Stimulated activated CD8-positive, alpha-beta memory T cell treated with anti-CD3 and anti-CD28 coated beads, Interleukin-2, amount 100 ng/mL, for 48 hours (primary cell): ENCODE results near the gene GNA12.

Experiments
- DNase-seq, 2 donors: peaks; one replicate each; pipeline ENCODE4 v3.0.0-alpha.2; 2020; ENCODE audit warnings: low read depth in 2 of 2

GNA12 gene

DNA sequence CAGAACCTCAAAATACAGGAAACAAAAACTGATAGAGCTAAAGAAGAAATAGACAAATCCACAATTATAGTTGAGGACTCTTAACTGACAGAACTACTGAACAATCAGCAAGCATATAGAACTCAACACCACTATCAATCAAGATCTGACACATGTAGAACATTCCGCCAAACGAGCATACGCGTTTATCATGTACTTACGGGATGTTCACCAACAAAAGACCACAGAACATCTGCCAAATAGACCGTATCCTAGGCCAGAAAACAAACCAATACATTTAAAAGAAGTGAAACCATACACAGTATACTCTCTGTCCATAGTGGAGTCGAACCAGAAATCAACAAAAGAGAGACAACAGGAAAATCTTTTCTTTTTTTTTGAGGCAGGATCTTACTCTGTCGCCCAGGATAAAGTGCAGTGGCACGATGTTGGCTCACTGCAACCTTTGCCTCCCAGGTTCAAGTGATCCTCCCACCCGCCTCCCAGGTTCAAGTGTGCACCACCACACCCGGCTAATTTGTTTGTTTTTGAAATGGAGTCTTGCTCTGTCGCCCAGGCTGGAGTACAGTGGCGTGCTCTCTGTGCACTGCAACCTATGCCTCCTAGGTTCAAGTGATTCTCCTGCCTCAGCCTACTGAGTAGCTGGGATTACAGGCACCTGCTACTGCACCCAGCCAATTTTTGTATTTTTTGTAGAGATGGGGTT lies 5.1 kb downstream of the GNA12 start:
- no peak for DNase-seq

DNA sequence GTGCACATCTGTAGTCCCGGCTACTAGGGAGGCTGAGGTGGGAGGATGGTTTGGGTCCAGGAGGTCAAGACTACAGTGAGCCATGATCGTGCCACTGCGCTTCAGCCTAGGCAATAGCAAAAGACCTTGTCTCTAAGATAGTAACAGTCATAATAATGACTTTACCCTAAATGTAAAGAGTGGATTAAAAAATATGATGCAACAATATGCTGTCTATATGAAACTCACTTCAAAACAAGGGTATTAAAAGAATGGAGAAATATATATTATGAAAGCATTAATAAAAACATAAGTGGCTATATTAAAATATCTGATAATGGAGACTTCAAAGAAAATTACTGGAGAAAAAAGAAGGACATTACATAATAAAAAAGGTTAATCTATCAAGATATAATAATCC lies 5.7 kb downstream of the GNA12 start:
- DNase-seq = no peak

DNA sequence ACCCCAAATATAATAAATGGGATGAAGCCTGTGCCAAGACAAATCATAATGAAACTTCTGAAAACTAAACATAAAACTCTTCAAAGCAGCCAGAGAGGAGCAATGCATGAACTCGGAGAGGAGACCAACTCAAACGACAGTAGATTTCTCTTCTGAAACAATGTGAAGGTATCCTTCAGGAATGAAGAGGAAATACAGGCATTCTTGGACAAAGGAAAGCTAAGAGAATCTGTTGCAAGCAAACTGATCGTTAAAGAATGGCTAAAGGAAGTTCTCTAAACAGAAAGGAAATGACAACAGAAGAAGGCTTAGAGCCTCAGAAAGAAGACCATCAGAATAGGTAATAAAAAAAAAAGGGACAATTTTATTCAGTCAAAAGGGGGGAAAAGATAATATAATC lies 6.6 kb downstream of the GNA12 start:
- no peak for DNase-seq

DNA sequence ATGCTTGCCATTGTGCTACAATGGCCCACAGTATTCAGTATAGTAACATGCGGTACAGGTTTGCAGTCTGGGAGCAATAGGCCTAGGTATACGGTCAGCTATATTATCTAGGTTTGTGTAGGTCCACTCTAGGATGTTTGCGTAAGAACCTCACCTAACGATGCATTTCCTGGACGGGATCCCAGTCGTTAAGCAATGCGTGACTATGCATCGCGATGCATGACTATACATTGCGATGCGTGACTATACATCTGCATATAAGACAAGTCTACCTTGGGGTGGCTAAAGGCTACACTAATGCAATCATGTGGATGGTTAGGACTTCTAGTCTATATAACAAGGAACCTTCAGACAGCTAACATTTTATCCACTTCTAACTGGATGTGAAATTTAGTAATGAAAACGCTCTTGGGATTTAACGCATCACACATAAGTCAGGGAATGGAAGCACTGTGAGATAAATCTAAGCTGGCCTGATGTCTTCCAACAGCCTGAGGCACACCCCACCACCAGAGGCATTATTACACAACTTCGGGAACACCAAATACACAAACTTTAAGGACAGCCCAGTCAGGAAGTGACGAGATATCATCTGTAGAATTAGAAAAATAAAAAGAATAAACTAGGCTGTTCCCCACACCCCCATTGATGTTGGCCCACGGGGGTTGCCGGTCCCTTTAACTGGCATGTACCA lies 9.2 kb downstream of the GNA12 start:
- no peak for DNase-seq

DNA sequence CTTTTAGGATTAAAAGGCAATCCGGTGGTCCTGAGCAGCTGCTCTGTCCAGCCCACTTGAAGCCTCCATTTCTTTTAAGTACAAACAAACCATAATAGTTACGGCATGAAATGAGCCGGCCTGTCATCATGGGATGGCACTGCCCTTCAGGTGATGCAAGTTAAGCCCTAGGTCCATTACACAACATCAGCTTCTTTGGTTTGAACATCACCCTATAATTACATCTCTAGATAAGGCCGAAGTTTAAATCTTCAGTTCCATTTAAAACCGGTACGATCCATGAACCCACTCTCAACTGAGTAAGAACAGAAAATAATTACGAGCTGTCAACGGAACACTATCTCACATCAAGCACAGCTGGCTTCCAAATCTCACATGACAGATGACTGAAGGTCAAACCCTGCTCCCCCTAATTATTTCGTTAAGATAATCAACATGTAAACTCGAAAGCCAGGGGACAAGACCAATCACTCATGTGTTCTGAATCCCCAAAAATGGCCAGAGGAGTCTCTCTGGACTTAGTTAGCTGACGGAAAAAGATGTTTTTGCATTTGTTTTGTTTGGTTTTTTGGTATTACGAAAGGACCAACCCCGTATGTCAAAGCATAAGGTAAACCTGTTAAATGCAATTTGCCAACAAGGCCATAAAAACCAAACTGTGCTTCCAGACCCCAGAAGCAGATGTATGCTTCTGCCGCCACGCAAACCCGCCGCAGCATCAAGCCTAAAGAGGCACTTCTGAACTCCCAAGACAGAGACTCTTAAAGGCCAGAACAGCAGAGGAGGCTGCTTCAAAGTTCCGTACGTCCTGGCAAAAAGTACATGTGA lies 10.8 kb downstream of the GNA12 start:
- no peak for DNase-seq

DNA sequence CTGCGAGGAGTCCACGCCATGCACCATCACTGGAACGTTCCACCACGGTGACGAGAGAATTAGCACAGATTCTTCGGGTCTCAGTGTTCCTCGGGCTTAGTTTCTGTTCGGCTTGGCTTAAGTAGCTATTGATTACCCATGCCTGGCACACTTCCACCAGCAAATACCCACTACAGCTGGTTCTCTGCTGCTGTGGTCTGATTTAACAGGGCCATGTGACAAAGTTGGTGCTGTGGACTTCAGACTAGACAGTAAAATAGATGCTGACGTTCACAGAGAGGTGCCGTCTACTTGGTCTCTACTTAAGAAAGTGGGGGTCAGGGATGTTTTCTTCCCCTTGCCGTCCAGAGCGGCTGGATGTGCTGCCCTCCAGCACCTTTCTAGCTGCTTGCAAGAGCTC lies 11.6 kb downstream of the GNA12 start:
- DNase-seq = no peak

DNA sequence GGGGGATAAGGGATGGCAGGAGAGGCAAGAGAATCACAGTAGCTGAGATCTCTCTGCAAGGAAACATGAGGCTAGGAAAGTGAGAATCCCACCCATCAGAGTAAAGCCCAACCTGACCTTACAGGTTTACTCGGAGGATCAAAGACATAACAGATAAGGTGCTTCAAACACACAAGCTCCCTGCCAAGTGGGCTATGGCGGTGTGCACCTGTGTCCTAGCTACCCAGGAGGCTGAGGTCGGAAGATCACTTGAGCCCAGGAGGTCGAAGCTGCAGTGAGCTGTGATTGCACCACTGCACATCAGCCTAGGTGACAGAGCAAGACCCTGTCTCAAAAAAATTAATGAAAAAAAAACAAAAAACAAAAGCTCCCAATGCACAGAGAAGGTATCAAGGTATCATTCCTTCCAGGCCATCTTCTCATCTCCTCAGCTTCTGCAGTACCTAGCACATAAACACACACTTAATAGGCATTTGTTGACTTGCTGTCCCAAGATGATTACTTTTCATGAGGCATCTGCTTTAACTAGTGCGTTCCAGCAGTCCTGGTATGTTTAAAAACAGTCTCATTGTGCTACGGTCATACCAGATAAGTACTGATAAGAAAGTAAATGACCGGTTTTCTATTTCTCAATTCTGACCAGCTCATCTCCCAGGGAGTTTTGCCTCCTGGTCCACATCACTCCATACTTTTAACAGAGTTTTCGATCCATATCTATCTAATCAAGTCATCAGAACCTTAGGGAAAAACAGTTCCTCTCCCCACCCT lies 13.3 kb downstream of the GNA12 start:
- DNase-seq = no peak

DNA sequence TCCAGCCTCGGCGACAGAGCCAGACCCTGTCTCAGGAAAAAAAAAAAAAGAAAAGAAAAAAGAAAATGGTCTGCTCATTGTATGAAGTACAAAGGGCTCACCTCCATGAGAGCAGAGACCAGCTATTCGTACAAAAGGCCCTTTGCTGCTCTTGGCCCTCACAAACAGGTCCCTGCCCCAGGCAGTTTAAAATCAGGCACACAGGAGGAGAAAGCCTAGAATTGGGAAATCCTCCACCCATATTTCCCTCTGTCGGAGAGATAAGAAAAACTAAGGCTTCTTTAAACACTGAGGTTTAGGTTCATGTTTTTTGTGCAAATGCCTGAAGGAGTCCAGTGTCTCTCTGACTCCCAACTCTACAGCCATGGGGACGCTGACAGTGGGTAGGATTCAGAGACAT lies 15.1 kb downstream of the GNA12 start:
- no peak for DNase-seq

DNA sequence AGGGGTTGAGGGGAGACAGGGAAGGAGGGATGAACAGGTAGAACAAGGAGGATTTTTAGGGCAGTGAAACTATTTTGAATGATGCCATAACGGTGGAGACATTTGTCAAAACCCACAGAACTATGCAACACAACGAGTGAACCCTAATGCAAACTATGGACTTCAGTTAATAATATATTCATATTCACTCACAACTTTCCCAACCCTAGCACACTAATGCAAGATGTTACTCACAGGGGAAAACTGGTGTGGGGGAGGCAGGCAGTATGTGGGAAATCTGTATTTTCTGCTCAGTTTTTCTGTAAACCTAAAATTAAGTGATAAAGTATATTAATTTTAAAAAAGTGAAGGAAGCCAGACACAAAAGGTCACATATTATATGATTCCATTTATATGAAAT lies 17.3 kb downstream of the GNA12 start:
- DNase-seq = no peak

DNA sequence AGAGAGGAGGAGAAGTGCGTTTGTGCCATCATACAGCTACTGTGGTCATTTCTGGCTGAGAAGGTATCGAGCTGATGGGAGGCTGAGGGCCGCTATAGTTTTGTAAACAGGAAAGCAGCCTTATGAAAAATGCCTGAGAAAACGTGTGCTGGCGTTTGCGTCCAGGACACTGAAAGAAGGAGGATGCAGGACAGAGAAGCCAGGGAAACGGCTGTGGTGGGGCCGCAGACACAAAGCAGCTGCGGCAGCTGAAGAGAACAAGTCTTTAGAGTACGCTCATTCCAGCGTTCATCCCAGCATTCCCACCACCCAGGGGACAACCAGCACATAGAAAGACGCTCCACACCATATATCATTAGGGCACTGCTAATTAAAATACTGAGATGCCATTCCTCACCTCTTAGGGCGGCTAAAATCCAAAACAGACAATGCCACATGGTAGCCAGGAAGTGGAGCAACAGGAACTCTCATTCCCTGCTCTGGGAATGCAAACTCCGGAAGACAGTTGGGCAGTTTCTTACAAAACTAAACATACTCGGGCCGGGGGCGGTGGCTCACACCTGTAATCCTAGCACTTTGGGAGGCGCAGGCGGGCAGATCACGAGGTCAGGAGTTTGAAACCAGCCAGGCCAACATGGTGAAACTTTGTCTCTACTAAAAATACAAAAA lies 18.4 kb downstream of the GNA12 start:
- DNase-seq = no peak

DNA sequence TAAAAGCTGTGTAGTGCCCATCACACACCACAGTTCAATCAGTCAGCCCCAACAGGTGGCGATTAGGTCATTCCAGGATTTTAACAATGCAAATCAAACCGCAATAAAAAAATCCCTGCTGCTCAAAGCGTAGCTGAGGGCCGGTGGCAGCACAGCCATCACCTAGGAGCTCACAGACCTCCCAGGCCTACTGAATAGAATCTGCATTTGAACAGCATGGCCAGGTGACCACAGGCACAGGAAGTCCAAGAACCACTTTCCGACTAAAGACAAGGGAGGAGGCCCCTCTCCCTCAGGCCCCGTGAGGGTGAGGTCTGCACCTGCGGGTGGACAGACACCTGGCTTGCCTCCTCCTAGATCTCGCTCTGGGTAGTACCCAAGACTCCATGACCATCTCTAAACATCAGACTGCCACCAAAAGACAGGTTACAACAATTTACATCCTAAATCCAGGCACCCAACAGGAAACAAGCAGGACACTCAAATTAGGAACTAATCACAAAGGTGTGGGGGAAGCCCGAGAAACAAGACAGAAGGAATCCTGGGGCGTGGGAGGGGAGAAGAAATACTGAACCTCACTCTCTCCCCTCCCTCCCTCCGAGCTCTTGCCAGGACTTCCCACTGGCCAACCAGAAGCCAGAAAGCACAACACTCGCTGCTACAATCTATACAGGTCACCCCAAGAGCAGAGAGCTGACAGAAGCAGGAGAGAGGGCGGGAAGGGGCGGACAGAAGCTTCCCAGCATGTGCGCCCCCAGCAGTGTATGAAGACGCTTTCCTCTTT lies 19.2 kb downstream of the GNA12 start:
- DNase-seq = no peak

DNA sequence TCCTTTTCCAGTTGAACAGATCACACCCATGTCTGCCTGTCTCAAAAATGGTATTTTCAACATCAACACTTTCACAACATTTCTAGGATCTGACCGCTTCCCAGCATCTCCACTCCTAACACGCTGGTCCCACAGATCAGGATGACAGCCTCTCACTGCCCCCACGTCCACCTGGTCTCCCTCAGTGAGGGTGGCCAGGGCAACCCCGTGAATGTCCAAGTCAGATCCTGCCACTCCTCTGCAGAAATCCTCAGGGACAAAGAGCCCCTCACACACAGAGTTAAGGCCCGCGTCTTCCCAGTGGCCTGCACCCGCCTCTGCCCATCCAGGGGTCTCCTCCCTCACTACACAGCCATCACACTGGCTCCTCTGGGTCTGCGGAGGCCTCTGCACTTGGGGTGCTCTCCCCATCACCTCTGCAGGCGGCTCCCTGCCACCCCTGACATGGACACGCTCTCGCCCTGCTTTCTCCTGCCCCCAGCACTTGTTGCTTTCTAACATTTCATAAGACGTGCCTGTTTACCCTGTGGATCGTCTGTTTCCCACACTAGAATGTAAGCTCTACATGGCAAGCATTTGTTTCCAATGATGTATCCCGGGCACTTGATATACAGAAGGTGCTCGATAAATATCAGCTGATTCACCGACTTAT lies 20.0 kb downstream of the GNA12 start:
- no peak for DNase-seq

DNA sequence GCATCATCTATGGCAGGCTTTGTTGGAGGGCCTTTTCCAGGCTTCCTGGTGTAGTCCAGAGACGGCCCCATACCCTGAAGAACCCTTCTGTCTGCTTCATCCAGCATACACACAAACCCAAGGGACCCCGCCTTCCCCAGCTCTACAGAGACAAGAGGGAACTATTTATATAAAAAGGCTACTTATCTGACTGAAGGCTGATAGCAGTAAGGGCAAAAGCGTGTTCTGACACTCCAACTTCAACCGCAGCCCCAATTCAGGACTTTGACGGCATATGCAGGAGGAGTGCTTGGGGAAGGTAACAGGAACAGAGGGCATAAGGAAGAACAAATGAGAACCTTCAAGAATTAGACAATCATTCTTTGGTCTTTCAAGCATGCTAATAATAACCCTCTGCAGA lies 21.0 kb downstream of the GNA12 start:
- no peak for DNase-seq

DNA sequence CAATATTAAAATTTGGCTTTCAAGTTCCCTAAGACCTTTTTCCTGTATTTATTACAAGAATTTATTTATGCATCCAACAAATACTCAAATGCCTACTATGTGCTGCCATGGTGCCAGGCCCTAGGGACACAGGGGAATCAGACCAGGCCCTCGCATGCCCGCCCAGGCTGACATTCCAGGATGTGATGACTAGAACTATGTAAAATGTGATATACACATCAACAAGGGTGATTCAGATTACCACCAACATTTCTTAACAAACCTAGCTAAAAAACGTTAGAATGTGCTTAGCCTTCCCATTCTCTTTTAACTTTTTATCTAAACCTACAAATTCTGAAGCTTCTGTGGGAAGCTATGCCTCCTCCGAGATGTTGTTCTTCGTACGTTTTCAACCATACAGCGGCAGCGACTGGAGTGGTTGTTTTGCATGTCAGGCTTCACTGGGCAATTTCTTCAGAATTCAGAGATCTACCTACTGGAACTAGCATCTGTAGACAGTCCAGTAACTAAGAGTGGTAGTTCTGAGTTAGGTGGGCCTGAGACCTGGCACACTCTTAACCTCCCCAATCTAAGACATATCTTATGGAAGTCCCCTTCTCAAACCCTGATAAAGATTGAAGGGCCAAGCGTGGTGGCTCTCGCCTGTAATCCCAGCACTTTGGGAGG lies 22.1 kb downstream of the GNA12 start:
- no peak for DNase-seq

DNA sequence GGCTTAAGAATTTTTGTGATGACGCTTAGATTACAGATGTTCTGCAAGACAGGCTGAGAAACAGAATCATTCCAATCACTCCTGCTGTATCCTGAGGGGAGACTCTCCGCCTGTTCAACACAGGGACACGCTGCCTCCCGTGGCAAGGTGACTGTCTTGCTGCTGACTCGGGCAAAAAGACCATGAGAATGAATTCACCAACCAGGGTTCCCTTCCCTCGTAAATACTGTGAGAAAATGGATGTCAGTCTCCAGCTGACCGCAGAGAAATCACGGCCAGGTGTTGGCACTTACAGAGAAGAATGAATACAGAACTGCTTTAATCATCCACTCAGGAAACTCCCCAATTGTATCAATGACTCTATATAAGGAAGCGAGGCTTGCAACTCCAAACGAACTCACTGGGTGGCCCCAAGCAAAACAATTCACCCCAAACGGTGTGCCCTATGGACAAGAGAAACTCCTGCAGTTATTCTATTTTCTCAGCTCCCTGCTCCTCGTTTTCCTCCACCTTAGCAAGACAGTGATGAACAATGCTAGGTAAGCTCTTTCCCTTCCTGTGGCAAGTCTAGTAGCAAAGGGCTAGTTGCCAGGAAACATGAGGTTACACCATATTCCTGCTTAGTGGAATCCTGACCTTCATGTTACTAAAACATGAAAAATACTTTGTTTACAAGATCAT lies 22.8 kb downstream of the GNA12 start:
- no peak for DNase-seq

DNA sequence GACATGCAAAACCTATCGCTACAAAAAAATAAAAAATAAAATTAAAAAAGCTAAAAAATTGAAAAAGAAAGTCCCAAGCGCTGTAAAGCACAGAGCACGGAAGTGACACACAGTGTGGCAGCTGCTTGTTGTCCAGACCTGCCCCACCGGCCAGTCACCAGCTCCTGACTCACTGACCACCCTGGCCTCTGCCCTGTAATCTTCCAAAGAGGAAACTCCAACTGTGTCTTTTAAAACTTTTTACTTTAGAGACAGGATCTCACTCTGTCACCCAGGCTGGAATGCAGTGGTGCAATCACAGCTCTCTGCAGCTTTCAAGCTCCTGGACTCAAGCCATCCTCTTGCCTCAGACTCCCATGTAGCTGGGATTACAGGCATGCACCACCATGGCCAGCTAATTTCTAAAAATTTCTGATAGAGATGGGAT lies 23.6 kb downstream of the GNA12 start:
- no peak for DNase-seq

DNA sequence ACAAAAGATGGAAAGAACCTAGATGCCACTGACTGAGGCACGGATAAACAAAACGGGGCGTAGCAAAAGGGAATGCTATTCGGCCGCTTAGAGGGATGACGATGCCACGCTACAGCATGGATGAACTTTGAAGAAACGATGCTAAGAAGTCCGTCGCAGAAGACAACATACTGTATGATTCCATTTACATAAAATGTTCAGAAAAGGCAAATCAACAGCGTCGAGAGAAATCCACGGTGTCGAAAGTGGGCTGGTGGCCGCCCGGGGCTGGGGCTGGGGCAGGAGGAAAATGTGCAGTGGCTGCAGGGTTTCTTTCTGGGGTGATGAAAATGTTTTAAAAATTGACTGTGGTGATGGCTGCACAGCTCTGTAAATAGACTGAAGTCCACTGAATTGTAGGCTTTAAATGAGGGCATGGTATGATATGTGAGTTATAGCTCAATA lies 24.1 kb downstream of the GNA12 start:
- no peak for DNase-seq

DNA sequence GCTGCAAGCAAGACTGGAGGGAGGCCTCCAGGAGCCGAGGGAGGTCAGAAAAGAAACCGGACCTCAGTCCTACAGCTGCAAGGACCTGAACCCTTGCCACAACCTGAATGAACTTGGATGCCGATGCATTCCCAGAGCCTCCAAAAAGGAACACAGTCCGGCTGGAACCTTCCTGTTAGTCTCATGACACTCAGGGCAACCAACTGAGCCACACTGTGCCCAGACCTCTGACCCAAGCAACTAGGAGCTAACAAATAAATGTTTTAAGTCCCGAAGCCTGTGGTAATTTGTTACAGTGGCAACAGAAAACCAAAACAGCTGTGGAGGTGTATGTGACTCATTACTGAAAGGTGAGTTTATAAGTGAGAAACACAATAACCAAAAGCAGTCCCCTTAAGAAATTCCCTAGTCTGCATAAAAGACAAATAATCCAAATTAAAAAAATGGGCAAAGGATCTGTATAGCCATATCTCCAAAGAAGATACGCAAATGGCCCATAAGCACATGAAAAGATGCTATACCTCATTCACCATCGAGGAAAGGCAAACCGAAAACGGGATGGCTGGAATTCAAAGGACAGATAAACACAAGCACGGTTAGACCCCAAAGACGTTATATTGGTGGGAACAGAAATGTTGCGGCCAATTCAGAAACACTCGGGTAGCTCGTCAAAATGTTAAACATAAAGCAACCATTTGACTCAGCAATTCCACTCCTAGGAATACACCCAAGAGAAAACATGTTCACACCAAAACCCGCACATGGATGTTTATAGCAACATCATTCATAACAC lies 24.8 kb downstream of the GNA12 start:
- no peak for DNase-seq
